H7 (cell line): Measurements from ENCODE around the gene ZGLP1. TPM values are rescaled to one million over a fixed set of nuclear protein-coding genes. Genes with fewer than 3 reads are reported as not detected.

Source experiments
- DNase-seq: peaks from one replicate; pipeline ENCODE4 v3.0.0; 2012
- H3K27me3 ChIP-seq: 2 replicates; pipeline ENCODE4 v1.6.0; 2011; ENCODE audit warnings: mild to moderate bottlenecking, low read length; ENCODE audit not compliant: control insufficient read depth, insufficient read depth
- H3K36me3 ChIP-seq: replicated peaks from 2 replicates; pipeline ENCODE4 v1.5.1; 2011; ENCODE audit warnings: low read length; ENCODE audit not compliant: control insufficient read depth, insufficient read depth
- H3K4me3 ChIP-seq: 2 replicates; pipeline ENCODE4 v1.5.1; 2011; ENCODE audit warnings: low read depth, mild to moderate bottlenecking, control low read depth, low read length, moderate library complexity; ENCODE audit not compliant: insufficient read depth
- total RNA-seq: library from RNA; depleted of rRNA; stranded (reverse); fragments of >200 nt; shearing (Covaris generic); gene quantifications from 2 replicates; pipeline ENCODE4 v1.2.3, GENCODE V29; 2014; rRNA removed

The ZGLP1 gene
- total RNA-seq, 1 experiment from 2014 or later, result 0.17 TPM

GRCh38 chr19:10260141-10260584 is 49.5 kb downstream of the ZGLP1 start:
- H3K4me3 ChIP-seq, result no peak overlapping the region
- peaks cover 17% of the 10 kb centered on the region for H3K36me3 ChIP-seq
- H3K27me3 ChIP-seq, result no peaks in the 10 kb centered on the region
- no peak for DNase-seq

- DNase-seq, result peak; percentile 93
- H3K36me3 ChIP-seq, result peaks cover 22% of the 10 kb centered on the region
- no peaks in the 10 kb centered on the region for H3K27me3 ChIP-seq
- H3K4me3 ChIP-seq, result no peak overlapping the region
These were observed 50.3 kb downstream of the ZGLP1 start for GRCh38 chr19:10259162-10259905.

GRCh38 chr19:10258080-10258710 is 51.4 kb downstream of the ZGLP1 start:
- Histone ChIP-seq H3K36me3 (peaks cover 24% of the 10 kb centered on the region), H3K27me3 (no peaks in the 10 kb centered on the region), H3K4me3 (no peak overlapping the region)
- peak; percentile 19 for DNase-seq

- DNase-seq, result no peak
- Histone ChIP-seq H3K4me3 (no peak overlapping the region), H3K36me3 (peaks cover 24% of the 10 kb centered on the region), H3K27me3 (no peaks in the 10 kb centered on the region)
These were observed 52.5 kb downstream of the ZGLP1 start for GRCh38 chr19:10256970-10257615.

- Histone ChIP-seq H3K27me3 (no peaks in the 10 kb centered on the region), H3K36me3 (peaks cover 24% of the 10 kb centered on the region), H3K4me3 (no peak overlapping the region)
- DNase-seq, result peak; percentile 19
These were observed 53.1 kb downstream of the ZGLP1 start for GRCh38 chr19:10256551-10256950.

GRCh38 chr19:10255358-10255757 is 54.3 kb downstream of the ZGLP1 start:
- H3K4me3 ChIP-seq, result no peak overlapping the region
- DNase-seq, result no peak
- no peaks in the 10 kb centered on the region for H3K27me3 ChIP-seq
- H3K36me3 ChIP-seq, result peaks cover 24% of the 10 kb centered on the region

Other genes starting within 250 kb of the ZGLP1 start
- gene SHFL, start 223.5 kb downstream of the ZGLP1 start, total RNA-seq, result 14.4 and 20.4 TPM in 2 replicates
- 0.15 TPM in 1 of 2 replicates, not detected in the other for gene ANGPTL6, start 207.1 kb downstream of the ZGLP1 start, total RNA-seq
- 52.9 and 54.4 TPM in 2 replicates for gene PPAN, start 203.5 kb downstream of the ZGLP1 start, total RNA-seq
- 0.87 and 6.2 TPM in 2 replicates for gene P2RY11, start 198.1 kb downstream of the ZGLP1 start, total RNA-seq
- 354 and 376 TPM in 2 replicates for gene EIF3G, start 189.9 kb downstream of the ZGLP1 start, total RNA-seq
- 128 and 129 TPM in 2 replicates for gene DNMT1, start 114.9 kb downstream of the ZGLP1 start, total RNA-seq
- 7.4 and 8.9 TPM in 2 replicates for gene S1PR2, start 78.5 kb downstream of the ZGLP1 start, total RNA-seq
- gene MRPL4, start 57.6 kb downstream of the ZGLP1 start, total RNA-seq, result 148 and 174 TPM in 2 replicates
- 2.8 and 6.1 TPM in 2 replicates for gene ICAM1, start 38.7 kb downstream of the ZGLP1 start, total RNA-seq
- 1.7 and 2.4 TPM in 2 replicates for gene ICAM4, start 22.9 kb downstream of the ZGLP1 start, total RNA-seq
- 0.83 and 3.7 TPM in 2 replicates for gene ICAM5, start 19.9 kb downstream of the ZGLP1 start, total RNA-seq
- 22.3 and 40.8 TPM in 2 replicates for gene FDX2, start 6.2 kb upstream of the ZGLP1 start, total RNA-seq
- 32.2 and 36.1 TPM in 2 replicates for gene RAVER1, start 23.7 kb upstream of the ZGLP1 start, total RNA-seq
- 15.2 and 16.1 TPM in 2 replicates for gene ICAM3, start 29.8 kb upstream of the ZGLP1 start, total RNA-seq
- 48.0 and 48.3 TPM in 2 replicates for gene TYK2, start 70.8 kb upstream of the ZGLP1 start, total RNA-seq
- gene CDC37, start 93.7 kb upstream of the ZGLP1 start, total RNA-seq, result 226 and 254 TPM in 2 replicates
- 2.3 and 2.6 TPM in 2 replicates for gene PDE4A, start 110.7 kb upstream of the ZGLP1 start, total RNA-seq
- gene KEAP1, start 193.5 kb upstream of the ZGLP1 start, total RNA-seq, result 80.2 and 82.3 TPM in 2 replicates
- gene S1PR5, start 207.6 kb upstream of the ZGLP1 start, total RNA-seq, result 14.7 and 16.1 TPM in 2 replicates
- gene ATG4D, start 234.1 kb upstream of the ZGLP1 start, total RNA-seq, result 95.6 and 105 TPM in 2 replicates